A549 treated with AZD9567 at 1 μM for 4 hours (cell line): Measurements from ENCODE around the gene ITIH6. TPM values are rescaled to one million over a fixed set of nuclear protein-coding genes. Genes with fewer than 3 reads are reported as not detected.

Source experiments
- total RNA-seq: library from RNA; stranded (reverse); fragments of 200-300 nt; extraction: Qiagen RNA extraction; gene quantifications from 5 replicates; pipeline ENCODE4 v1.2.3, GENCODE V29; 2022; ENCODE audit not compliant: insufficient read depth

The ITIH6 gene, protein sequence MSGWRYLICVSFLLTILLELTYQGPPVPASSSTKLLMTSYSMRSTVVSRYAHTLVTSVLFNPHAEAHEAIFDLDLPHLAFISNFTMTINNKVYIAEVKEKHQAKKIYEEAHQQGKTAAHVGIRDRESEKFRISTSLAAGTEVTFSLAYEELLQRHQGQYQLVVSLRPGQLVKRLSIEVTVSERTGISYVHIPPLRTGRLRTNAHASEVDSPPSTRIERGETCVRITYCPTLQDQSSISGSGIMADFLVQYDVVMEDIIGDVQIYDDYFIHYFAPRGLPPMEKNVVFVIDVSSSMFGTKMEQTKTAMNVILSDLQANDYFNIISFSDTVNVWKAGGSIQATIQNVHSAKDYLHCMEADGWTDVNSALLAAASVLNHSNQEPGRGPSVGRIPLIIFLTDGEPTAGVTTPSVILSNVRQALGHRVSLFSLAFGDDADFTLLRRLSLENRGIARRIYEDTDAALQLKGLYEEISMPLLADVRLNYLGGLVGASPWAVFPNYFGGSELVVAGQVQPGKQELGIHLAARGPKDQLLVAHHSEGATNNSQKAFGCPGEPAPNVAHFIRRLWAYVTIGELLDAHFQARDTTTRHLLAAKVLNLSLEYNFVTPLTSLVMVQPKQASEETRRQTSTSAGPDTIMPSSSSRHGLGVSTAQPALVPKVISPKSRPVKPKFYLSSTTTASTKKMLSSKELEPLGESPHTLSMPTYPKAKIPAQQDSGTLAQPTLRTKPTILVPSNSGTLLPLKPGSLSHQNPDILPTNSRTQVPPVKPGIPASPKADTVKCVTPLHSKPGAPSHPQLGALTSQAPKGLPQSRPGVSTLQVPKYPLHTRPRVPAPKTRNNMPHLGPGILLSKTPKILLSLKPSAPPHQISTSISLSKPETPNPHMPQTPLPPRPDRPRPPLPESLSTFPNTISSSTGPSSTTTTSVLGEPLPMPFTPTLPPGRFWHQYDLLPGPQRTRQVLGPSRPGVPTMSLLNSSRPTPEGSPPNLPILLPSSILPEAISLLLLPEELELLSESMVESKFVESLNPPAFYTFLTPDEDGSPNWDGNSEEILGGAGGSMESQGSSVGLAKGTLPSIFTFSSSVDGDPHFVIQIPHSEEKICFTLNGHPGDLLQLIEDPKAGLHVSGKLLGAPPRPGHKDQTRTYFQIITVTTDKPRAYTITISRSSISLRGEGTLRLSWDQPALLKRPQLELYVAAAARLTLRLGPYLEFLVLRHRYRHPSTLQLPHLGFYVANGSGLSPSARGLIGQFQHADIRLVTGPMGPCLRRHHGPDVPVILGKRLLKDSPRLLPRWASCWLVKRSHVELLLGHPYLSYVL
- total RNA-seq, result not detected in 5 replicates

DNA sequence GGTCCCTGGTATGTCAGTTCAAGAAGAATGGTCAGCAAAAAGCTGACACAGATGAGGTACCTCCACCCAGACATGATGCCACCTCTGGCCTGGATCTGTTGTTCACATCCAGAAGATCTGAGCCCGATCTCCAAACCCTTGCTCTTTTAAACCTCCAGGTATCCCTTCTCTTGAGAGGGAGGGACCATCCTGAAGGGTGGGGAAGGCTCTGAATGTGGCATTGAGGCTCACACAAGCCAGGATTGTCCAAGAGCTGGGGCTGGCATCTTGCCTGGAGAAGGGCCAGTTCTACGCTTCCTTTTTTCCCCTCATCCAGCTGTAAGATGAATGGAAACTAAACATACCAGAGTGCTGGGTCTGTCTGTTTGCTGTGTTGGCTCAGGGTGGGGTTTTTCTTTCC, at the start of gene ITIH6:
Gene ITIH6, minus strand, starts transcription at position 119 of the 400 bp plus-strand sequence. Its CDS starts 45 bp downstream, at position 74.

DNA sequence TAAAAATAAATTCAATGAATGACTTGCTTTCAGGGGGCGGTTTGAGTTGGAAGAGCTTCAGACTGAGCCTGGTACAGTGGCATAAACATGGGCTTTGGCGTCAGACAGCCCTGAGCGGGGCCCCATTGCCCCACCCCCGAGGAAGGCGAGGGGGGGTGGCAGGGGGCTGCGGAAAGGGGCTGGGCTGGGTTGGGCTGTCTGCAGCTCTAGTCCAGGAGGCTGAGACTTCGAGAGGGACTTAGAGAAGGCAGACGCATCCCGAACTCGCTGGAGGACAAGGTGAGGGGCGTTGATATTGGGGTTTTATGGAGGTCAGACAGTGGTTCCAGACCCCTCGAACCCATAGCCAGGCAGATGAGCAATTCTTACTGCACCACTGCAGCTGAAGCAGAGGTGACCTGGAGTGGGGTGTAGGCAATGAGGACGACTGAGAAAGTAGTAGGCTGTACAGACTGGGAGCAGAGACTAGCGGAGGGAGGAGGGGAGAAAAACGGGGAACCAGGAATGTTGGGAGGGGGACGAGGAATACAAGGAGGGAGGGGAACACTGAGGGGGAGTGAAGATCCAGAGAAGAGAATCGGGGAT, 9.6 kb upstream of the ITIH6 start, which contains the start of gene MAGED2:
Gene MAGED2, plus strand, starts transcription at position 222 of the 585 bp plus-strand sequence. CDS start 1,587 bp downstream, outside the sequence.

Other genes with a start within 250 kb of the ITIH6 start
- gene MAGED2, start 9.5 kb upstream of the ITIH6 start, total RNA-seq, result 72.2 to 99.2 TPM (median 81.7 TPM) in 5 replicates
- gene TRO, start 122.6 kb upstream of the ITIH6 start, total RNA-seq, result 0.45 to 0.78 TPM (median 0.70 TPM) in 4 of 5 replicates, not detected in the other
- 0.06 to 0.21 TPM (median 0.11 TPM) in 4 of 5 replicates, not detected in the other for gene PFKFB1, start 195.9 kb upstream of the ITIH6 start, total RNA-seq
- 31.7 to 35.6 TPM (median 32.1 TPM) in 5 replicates for gene APEX2, start 202.1 kb upstream of the ITIH6 start, total RNA-seq
- gene ALAS2, start 232.7 kb upstream of the ITIH6 start, total RNA-seq, result not detected in 5 replicates